Middle frontal gyrus (tissue), 1 donor: ENCODE measurements around the gene REV3L.

Source experiments
- DNase-seq: peaks from one replicate; pipeline ENCODE4 v3.0.0-alpha.2; 2015; ENCODE audit warnings: low spot score; ENCODE audit errors: extremely low spot score

The REV3L gene

GRCh38 chr6:111468329-111469012 is 14.5 kb downstream of the REV3L start:
- DNase-seq = no peak

GRCh38 chr6:111464184-111464583 is 18.8 kb downstream of the REV3L start:
- DNase-seq = no peak

GRCh38 chr6:111462770-111463391 is 20.1 kb downstream of the REV3L start:
- no peak for DNase-seq

GRCh38 chr6:111461860-111462259 is 21.2 kb downstream of the REV3L start:
- no peak for DNase-seq

- no peak for DNase-seq
Observed at GRCh38 chr6:111458670-111459232, 24.3 kb downstream of the REV3L start.

- DNase-seq = no peak
Observed at GRCh38 chr6:111456208-111456607, 26.8 kb downstream of the REV3L start.

GRCh38 chr6:111450636-111451035 is 32.4 kb downstream of the REV3L start:
- DNase-seq = no peak

GRCh38 chr6:111450087-111450486 is 32.9 kb downstream of the REV3L start:
- DNase-seq = no peak

- DNase-seq = no peak
Observed at GRCh38 chr6:111449129-111449528, 33.9 kb downstream of the REV3L start.

- DNase-seq = no peak
Observed at GRCh38 chr6:111447051-111447450, 36.0 kb downstream of the REV3L start.

- DNase-seq = no peak
Observed at GRCh38 chr6:111445861-111446267, 37.2 kb downstream of the REV3L start.

- DNase-seq = no peak
Observed at GRCh38 chr6:111444794-111445193, 38.2 kb downstream of the REV3L start.

GRCh38 chr6:111441678-111442243 is 41.3 kb downstream of the REV3L start:
- DNase-seq = no peak

GRCh38 chr6:111439171-111439570 is 43.8 kb downstream of the REV3L start:
- DNase-seq = no peak

GRCh38 chr6:111437573-111437972 is 45.4 kb downstream of the REV3L start:
- DNase-seq = no peak

GRCh38 chr6:111432511-111432910 is 50.5 kb downstream of the REV3L start:
- DNase-seq = no peak

- DNase-seq = no peak
Observed at GRCh38 chr6:111430605-111431376, 52.2 kb downstream of the REV3L start.

GRCh38 chr6:111429571-111429970 is 53.4 kb downstream of the REV3L start:
- DNase-seq = no peak

- DNase-seq = no peak
Observed at GRCh38 chr6:111428811-111429210, 54.2 kb downstream of the REV3L start.

- DNase-seq = no peak
Observed at GRCh38 chr6:111427341-111428116, 55.5 kb downstream of the REV3L start.
